Measurements from ENCODE around the gene KRTAP10-4.
"Not testable (repeated sequence)": the region's sequence is repeated elsewhere in the genome, so short reads cannot be mapped to it uniquely, and the experiment has no call there.

GRCh38 chr21:44600118-44600978, 26.8 kb downstream of the KRTAP10-4 start, which contains the start of gene KRTAP10-7:
- not testable (repeated sequence) for TF ChIP-seq CTCF (IDR thresholded peaks at IDR 0.05; ENCODE audit: borderline replicate concordance, extremely low read depth, low read length, poor library complexity, severe bottlenecking); EZH2 (IDR thresholded peaks at IDR 0.05; ENCODE audit: borderline replicate concordance, low read depth, low read length, severe bottlenecking)

Data from DND-41 (cell line).